ENCODE data around the gene DUOX1. TPM values are rescaled to one million over a fixed set of nuclear protein-coding genes. Genes with fewer than 3 reads are reported as not detected.

Gene DUOX1
- total RNA-seq, 1 donor from 2014 or later: 0.12 TPM

DNA sequence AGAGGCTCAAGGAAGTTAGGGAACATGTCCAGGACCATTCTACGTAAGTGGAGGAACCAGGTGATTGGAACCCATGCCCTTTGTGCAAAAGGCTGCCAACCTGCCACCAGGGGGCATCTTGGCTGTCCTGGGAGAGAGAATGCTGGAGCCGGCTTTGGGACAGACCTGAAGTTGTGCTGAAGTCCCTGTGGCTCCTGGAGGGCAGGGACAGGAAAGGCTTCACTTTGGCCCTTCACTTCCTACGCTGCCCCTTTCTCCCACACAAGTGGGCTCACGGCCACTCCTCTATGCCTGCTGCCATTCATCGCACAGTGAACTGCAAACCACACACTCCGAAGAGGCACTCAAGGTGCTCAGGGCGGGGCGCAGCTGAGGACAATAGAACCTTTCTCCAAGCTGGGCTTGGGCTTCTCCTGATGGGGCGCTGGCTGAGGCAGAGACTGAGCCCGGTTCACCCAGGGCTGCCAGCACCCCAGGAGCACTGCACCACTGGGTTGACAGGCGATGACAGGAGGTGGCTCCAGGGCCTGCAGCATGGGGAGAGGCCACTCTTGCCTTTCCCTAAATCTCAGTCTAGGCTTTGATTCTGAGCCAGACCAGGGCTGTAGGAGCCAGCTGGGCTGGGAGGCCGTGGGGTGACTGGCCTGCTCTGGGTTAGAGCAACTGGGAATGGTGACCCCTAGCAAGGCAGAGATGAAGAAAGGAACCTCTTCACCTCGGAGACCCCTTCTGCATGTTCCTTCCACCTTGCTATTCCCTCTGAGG, 49.6 kb downstream of the DUOX1 start:
- no peak for DNase-seq (ENCODE audit: low read depth)
- H3K4me3 ChIP-seq (ENCODE audit: low read depth, low read length): no peak overlapping the region
- TF ChIP-seq, protein P1, sequence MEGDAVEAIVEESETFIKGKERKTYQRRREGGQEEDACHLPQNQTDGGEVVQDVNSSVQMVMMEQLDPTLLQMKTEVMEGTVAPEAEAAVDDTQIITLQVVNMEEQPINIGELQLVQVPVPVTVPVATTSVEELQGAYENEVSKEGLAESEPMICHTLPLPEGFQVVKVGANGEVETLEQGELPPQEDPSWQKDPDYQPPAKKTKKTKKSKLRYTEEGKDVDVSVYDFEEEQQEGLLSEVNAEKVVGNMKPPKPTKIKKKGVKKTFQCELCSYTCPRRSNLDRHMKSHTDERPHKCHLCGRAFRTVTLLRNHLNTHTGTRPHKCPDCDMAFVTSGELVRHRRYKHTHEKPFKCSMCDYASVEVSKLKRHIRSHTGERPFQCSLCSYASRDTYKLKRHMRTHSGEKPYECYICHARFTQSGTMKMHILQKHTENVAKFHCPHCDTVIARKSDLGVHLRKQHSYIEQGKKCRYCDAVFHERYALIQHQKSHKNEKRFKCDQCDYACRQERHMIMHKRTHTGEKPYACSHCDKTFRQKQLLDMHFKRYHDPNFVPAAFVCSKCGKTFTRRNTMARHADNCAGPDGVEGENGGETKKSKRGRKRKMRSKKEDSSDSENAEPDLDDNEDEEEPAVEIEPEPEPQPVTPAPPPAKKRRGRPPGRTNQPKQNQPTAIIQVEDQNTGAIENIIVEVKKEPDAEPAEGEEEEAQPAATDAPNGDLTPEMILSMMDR (conservative IDR thresholded peaks at IDR 0.05; ENCODE audit: low read depth, low read length): peak; percentile 56

DNA sequence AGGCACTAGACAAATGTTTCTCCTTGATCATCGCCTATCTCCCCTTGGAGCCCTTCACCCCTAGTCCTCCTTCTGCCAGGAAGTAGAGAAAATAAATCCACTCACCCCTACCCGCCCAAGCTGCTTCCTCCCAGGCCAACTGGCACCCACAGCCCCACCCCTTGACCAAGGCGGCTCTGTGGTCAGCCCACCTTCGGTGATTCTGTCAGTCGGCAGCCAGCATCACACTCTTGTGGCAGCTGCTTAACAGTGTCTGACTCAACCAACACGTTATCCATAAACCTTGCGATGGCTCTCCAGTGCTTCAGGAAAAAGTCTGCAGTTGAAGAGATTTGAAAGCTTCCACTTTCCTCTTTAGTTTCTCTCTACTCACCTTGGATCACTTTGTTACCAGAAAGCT, 50.4 kb downstream of the DUOX1 start:
- no peak overlapping the region for H3K4me3 ChIP-seq (ENCODE audit: low read depth, low read length)
- TF ChIP-seq, protein P1 (conservative IDR thresholded peaks at IDR 0.05; ENCODE audit: low read depth, low read length): no peak
- no peak for DNase-seq (ENCODE audit: low read depth)

DNA sequence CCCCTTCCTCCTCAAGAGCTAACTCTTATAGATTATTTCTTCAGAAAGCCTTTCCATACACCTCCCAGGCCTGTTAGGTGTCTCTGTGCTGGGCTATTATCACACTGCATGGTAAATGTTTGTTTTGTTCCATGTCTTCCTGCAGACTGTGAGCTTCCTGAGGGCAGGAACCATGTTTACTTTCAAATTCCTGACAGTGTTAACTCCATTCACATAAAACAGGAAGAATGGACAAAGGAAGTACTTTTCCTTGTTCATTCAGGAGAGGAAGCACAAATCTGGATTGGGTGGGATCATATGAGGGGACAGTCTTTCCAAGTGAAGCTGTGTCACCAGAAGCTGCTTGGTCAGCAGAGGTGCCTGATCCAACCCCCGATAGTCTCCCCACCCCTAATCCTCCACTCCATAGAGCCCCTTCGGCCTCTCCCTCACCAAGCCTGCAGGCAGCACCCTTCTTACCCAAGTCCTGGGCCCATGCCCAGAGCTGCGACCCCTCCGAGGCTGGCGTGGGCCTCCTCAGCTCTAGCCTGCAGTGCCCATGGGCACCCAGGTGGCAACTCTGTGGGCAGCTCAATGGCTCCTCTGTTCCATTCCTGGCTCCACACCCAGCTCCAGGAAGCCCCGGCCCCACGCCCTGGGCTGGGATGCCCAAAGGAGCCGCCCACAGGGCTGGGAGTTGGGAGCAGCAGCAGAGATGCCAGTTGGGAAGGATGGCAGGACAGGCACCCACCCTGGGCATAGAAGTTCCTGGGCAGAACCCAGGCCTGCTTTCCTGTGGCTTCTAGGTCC, 51.0 kb downstream of the DUOX1 start:
- TF ChIP-seq, protein P1 (conservative IDR thresholded peaks at IDR 0.05; ENCODE audit: low read depth, low read length): no peak
- no peak for DNase-seq (ENCODE audit: low read depth)
- H3K4me3 ChIP-seq (ENCODE audit: low read depth, low read length): no peak overlapping the region

DNA sequence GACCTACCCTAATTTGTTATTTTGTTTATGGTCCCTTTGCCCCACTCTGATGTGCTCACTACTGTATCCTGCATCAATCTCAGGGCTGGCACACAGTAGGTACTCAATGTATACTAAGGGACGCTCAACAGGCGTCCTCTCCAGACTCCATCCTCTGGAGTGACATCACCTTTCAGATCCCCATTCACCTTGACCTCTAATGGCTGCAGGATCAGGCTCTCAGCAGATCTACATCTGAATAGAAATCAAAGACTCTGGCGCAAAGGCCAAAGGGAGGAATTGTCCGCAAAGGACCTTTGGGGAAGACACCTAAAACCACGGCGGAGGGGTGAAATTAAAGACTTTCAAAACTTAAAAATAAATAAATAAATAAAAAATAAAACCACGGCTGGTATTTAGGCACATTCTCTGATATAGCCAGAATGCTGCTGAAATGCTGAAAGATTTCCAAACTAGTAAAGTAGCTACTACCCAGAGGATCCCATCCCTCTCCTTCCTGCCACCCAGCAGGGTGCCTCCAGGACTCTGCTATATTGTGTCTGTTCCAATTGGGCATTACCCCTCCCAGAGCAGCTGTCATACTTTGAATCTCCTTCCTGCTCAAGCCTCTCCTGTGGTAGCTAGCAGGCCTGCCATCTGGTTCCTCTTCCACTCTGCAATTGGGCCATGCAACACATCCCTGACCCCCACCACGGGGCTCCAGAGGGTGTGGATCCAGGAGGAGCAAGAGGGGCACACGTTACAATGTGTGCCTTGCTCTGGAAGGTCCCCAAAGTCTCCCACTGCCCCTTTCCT, 51.9 kb downstream of the DUOX1 start:
- DNase-seq (ENCODE audit: low read depth): no peak
- H3K4me3 ChIP-seq (ENCODE audit: low read depth, low read length): no peak overlapping the region
- TF ChIP-seq, protein P1 (conservative IDR thresholded peaks at IDR 0.05; ENCODE audit: low read depth, low read length): no peak

DNA sequence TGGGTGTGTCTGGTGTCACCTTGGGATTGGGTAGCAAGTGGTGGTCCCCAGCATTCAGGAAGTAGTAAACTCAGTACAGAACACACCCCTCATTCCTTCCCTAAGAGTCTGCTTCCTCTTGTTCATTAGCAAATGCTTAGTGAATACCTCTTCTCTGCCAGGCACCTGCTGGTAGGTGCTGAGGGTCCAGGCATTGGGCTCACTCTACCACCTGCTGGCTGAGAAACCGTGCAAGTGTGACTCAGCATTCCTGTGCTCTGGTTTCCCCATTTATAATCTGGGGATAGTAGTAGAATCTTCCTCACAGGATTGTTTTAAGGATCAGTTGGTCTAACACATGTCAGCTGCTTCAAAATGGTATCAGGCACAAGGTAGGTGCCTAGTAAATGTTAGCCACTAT, 53.2 kb downstream of the DUOX1 start:
- H3K4me3 ChIP-seq (ENCODE audit: low read depth, low read length): no peak overlapping the region
- TF ChIP-seq, protein P1 (conservative IDR thresholded peaks at IDR 0.05; ENCODE audit: low read depth, low read length): peak; percentile 9
- DNase-seq (ENCODE audit: low read depth): no peak

DNA sequence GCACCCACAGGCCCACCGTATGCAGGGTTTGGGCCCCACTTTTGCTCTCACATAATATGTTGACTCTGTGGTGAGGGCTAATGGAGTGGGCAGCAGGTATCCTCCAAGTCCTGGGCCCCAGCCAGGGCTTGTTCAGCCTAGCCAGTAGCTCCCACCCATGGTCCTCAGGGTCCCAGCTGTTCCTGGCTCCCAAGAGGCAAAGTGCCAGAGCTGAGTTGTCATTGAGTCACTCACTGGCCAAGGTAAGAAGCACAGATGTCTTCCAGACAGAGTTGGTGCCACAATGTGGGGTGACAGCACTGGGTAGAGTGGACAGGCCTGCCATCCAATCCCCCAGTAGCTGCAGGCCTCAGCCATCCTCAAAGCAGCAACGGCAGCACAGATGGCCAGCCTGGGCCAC, 53.7 kb downstream of the DUOX1 start:
- no peak for DNase-seq (ENCODE audit: low read depth)
- TF ChIP-seq, protein P1 (conservative IDR thresholded peaks at IDR 0.05; ENCODE audit: low read depth, low read length): no peak
- no peak overlapping the region for H3K4me3 ChIP-seq (ENCODE audit: low read depth, low read length)

Measured in epithelial cell of proximal tubule (primary cell).